HEK293T (cell line): ENCODE data around the gene SCN4A.

Experiments
- CTCF ChIA-PET: fragments of 350-600 bp; formaldehyde crosslinking; extraction: SDS; loops from one replicate; lab custom pipeline; 2021; ENCODE audit warnings: antibody characterized with exemption, inconsistent platforms; lab: Yijun Ruan, JAX
- POLR2A ChIA-PET: fragments of 350-600 bp; formaldehyde crosslinking; extraction: SDS; loops from one replicate; lab custom pipeline; 2020; ENCODE audit warnings: antibody characterized with exemption, inconsistent platforms; lab: Yijun Ruan, JAX
- DNase-seq: peaks from one replicate; pipeline ENCODE4 v3.0.0; 2012; ENCODE audit warnings: mixed read lengths; ENCODE audit errors: extremely low spot score
- ARNT ChIP-seq: fragments of 450-650 bp; IDR thresholded peaks from 2 replicates; pipeline ENCODE4 v1.6.1; 2017; ENCODE audit warnings: mild to moderate bottlenecking
- BHLHE40 ChIP-seq: fragments of 450-650 bp; IDR thresholded peaks from 2 replicates; pipeline ENCODE4 v1.6.1; 2016; ENCODE audit warnings: mild to moderate bottlenecking, moderate library complexity, borderline replicate concordance
- CTBP1 ChIP-seq: fragments of 450-650 bp; IDR thresholded peaks from 2 replicates; pipeline ENCODE4 v1.6.1; 2016; ENCODE audit warnings: borderline replicate concordance
- ELF4 ChIP-seq: fragments of 450-650 bp; IDR thresholded peaks from 2 replicates; pipeline ENCODE4 v1.6.1; 2017; ENCODE audit warnings: antibody characterized with exemption
- FOXA1 ChIP-seq: fragments of 450-650 bp; IDR thresholded peaks from 2 replicates; pipeline ENCODE4 v1.6.1; 2016; ENCODE audit warnings: mild to moderate bottlenecking
- FOXK2 ChIP-seq: fragments of 450-650 bp; IDR thresholded peaks from 2 replicates; pipeline ENCODE4 v1.6.1; 2016; ENCODE audit warnings: mild to moderate bottlenecking
- FOXM1 ChIP-seq: fragments of 450-650 bp; IDR thresholded peaks from 2 replicates; pipeline ENCODE4 v1.6.1; 2017; ENCODE audit warnings: mild to moderate bottlenecking, borderline replicate concordance
- HDGF ChIP-seq: fragments of 450-650 bp; IDR thresholded peaks from 2 replicates; pipeline ENCODE4 v1.6.1; 2017; ENCODE audit warnings: antibody characterized with exemption, borderline replicate concordance
- L3MBTL2 ChIP-seq: fragments of 450-650 bp; conservative IDR thresholded peaks from 2 replicates; pipeline ENCODE4 v1.6.1; 2016; ENCODE audit warnings: mild to moderate bottlenecking
- LEF1 ChIP-seq: fragments of 450-650 bp; IDR thresholded peaks from 2 replicates; pipeline ENCODE4 v1.6.1; 2017; ENCODE audit warnings: mild to moderate bottlenecking, borderline replicate concordance
- NFRKB ChIP-seq: fragments of 450-650 bp; IDR thresholded peaks from 2 replicates; pipeline ENCODE4 v1.6.1; 2016; ENCODE audit warnings: mild to moderate bottlenecking, moderate library complexity
- PKNOX1 ChIP-seq: fragments of 450-650 bp; IDR thresholded peaks from 2 replicates; pipeline ENCODE4 v1.6.1; 2016
- SP1 ChIP-seq: fragments of 450-650 bp; IDR thresholded peaks from 2 replicates; pipeline ENCODE4 v1.6.1; 2017
- SUZ12 ChIP-seq: fragments of 450-650 bp; IDR thresholded peaks from 2 replicates; pipeline ENCODE4 v1.6.1; 2016; ENCODE audit warnings: mild to moderate bottlenecking
- TARDBP ChIP-seq: fragments of 450-650 bp; IDR thresholded peaks from 2 replicates; pipeline ENCODE4 v1.6.1; 2016
- ZNF384 ChIP-seq: fragments of 450-650 bp; IDR thresholded peaks from 2 replicates; pipeline ENCODE4 v1.6.1; 2016

Gene SCN4A

GRCh38 chr17:63942309-63942985, 30.3 kb downstream of the SCN4A start:
- POLR2A ChIA-PET = no interaction called here

GRCh38 chr17:63941751-63942150, 31.0 kb downstream of the SCN4A start:
- POLR2A ChIA-PET = no interaction called here
- CTCF ChIA-PET = no interaction called here
- TF ChIP-seq L3MBTL2 = no peak
- no peak for TF ChIP-seq PKNOX1
- TF ChIP-seq LEF1 = no peak
- no peak for TF ChIP-seq ARNT
- no peak for TF ChIP-seq ELF4
- no peak for TF ChIP-seq BHLHE40
- no peak for TF ChIP-seq CTBP1
- no peak for TF ChIP-seq FOXK2
- no peak for DNase-seq

More at GRCh38 chr17:63942309-63942985, 30.3 kb downstream of the SCN4A start:
- no peak for TF ChIP-seq LEF1
- TF ChIP-seq FOXM1 = no peak
- TF ChIP-seq SP1 = no peak
- TF ChIP-seq FOXA1 = no peak
- no peak for TF ChIP-seq L3MBTL2
- TF ChIP-seq TARDBP = no peak
- TF ChIP-seq ELF4 = no peak
- TF ChIP-seq PKNOX1 = no peak
- no peak for TF ChIP-seq FOXK2
- CTCF ChIA-PET = no interaction called here
- no peak for DNase-seq

- ChIA-PET POLR2A (no interaction called here), CTCF (no interaction called here)
- TF ChIP-seq BHLHE40 (no peak), ELF4 (no peak), TARDBP (no peak), FOXM1 (no peak), SUZ12 (no peak), FOXK2 (no peak), HDGF (no peak), SP1 (no peak), LEF1 (no peak)
- no peak for DNase-seq
Measured at GRCh38 chr17:63941162-63941561, 31.6 kb downstream of the SCN4A start.

- DNase-seq = no peak
- ChIA-PET CTCF (no interaction called here), POLR2A (no interaction called here)
- TF ChIP-seq PKNOX1 (no peak), SUZ12 (no peak), FOXM1 (no peak), FOXA1 (no peak), TARDBP (no peak), L3MBTL2 (no peak), LEF1 (no peak), SP1 (no peak), CTBP1 (no peak), BHLHE40 (no peak), HDGF (no peak), FOXK2 (no peak), ARNT (no peak), ELF4 (no peak), ZNF384 (no peak), NFRKB (no peak)
Measured at GRCh38 chr17:63940584-63940983, 32.1 kb downstream of the SCN4A start.

- ChIA-PET POLR2A (no interaction called here), CTCF (interaction anchor here (1.1 kb wide), 1 partner anchor 86 kb away, joined by 4 read pairs; no protein-coding TSS in a partner anchor)
- TF ChIP-seq BHLHE40 = no peak
- TF ChIP-seq HDGF = no peak
- TF ChIP-seq L3MBTL2 = no peak
- TF ChIP-seq TARDBP = no peak
- TF ChIP-seq PKNOX1 = no peak
- TF ChIP-seq NFRKB = no peak
- TF ChIP-seq FOXK2 = no peak
- no peak for TF ChIP-seq SP1
- no peak for TF ChIP-seq CTBP1
- TF ChIP-seq SUZ12 = no peak
- TF ChIP-seq ZNF384 = no peak
- no peak for TF ChIP-seq LEF1
- no peak for TF ChIP-seq FOXM1
- no peak for TF ChIP-seq ARNT
- no peak for TF ChIP-seq ELF4
- TF ChIP-seq FOXA1 = no peak
- DNase-seq = no peak
Measured at GRCh38 chr17:63939884-63940283, 32.8 kb downstream of the SCN4A start.
